ENCODE measurements around the gene SPAG17. TPM values are rescaled to one million over a fixed set of nuclear protein-coding genes. Genes with fewer than 3 reads are reported as not detected.

SPAG17 gene
- total RNA-seq, 1 experiment from 2014 or later = not detected

DNA sequence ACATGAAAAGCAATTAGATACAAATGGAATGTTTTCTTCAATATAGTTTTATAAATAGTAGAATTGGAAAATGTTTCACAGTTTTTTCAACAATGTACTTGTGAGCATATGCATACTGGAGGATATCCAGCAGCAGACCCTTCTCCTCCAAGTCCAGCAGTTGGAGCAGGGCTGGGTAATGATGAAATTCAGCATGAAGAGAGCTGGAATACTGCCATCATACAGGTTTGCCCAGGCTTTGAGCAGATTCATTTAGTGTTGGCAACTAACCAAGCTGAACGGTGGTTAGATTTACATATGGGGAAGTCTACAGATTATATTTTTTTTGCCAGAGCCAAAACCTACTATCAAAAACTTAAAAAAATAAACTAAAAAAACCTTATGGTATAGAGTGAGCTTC, 217.1 kb downstream of the SPAG17 start:
- H3K27me3 ChIP-seq (ENCODE audit: low read length) = no peaks in the 10 kb centered on the region
- no peak overlapping the region for H3K27ac ChIP-seq (ENCODE audit: low read length)
- no peak overlapping the region for H3K4me2 ChIP-seq (ENCODE audit: low read length)
- H3F3A ChIP-seq (ENCODE audit: low read length, unreplicated experiment) = no peaks in the 10 kb centered on the region
- no peaks in the 10 kb centered on the region for H3K9me3 ChIP-seq (ENCODE audit: low read length)
- no peaks in the 10 kb centered on the region for H3K4me1 ChIP-seq (ENCODE audit: insufficient read depth, low read length)
- POLR2A ChIA-PET (ENCODE audit: unreplicated experiment) = interaction anchor here (0.6 kb wide), 1 partner anchor 32 kb away, joined by 4 read pairs; no protein-coding TSS in a partner anchor
- no TSS peak for BruUV-seq (replicated peaks)
- ATAC-seq = no peak
- intact Hi-C loops (cut with micrococcal nuclease) = no loop called here
- no peak overlapping the region for H3K4me3 ChIP-seq (ENCODE audit: low read length)
- H3K9me2 ChIP-seq (replicated peaks; ENCODE audit: low read length) = no peaks in the 10 kb centered on the region
- TF ChIP-seq EZH2phosphoT487 (IDR thresholded peaks at IDR 0.05; ENCODE audit: borderline replicate concordance, low read length) (no peak), EZH2 (IDR thresholded peaks at IDR 0.05; ENCODE audit: low read length, unreplicated experiment) (no peak)
- TF ChIP-seq, protein P1, sequence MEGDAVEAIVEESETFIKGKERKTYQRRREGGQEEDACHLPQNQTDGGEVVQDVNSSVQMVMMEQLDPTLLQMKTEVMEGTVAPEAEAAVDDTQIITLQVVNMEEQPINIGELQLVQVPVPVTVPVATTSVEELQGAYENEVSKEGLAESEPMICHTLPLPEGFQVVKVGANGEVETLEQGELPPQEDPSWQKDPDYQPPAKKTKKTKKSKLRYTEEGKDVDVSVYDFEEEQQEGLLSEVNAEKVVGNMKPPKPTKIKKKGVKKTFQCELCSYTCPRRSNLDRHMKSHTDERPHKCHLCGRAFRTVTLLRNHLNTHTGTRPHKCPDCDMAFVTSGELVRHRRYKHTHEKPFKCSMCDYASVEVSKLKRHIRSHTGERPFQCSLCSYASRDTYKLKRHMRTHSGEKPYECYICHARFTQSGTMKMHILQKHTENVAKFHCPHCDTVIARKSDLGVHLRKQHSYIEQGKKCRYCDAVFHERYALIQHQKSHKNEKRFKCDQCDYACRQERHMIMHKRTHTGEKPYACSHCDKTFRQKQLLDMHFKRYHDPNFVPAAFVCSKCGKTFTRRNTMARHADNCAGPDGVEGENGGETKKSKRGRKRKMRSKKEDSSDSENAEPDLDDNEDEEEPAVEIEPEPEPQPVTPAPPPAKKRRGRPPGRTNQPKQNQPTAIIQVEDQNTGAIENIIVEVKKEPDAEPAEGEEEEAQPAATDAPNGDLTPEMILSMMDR (conservative IDR thresholded peaks at IDR 0.05; ENCODE audit: low read depth, low read length) = no peak
- no peaks in the 10 kb centered on the region for H3K79me2 ChIP-seq (ENCODE audit: low read length)
- H3K9ac ChIP-seq (ENCODE audit: low read length) = no peak overlapping the region
- no peak for DNase-seq
- CTCF ChIA-PET = no interaction called here
- H4K20me1 ChIP-seq (ENCODE audit: low read length) = no peaks in the 10 kb centered on the region
- H3K36me3 ChIP-seq (ENCODE audit: low read depth, low read length) = no peaks in the 10 kb centered on the region
- H2AFZ ChIP-seq (ENCODE audit: low read length) = no peak overlapping the region

- Histone ChIP-seq H4K20me1 (ENCODE audit: low read length) (no peaks in the 10 kb centered on the region), H3K9ac (ENCODE audit: low read length) (no peak overlapping the region), H3K9me3 (ENCODE audit: low read length) (no peaks in the 10 kb centered on the region), H3K36me3 (ENCODE audit: low read depth, low read length) (no peaks in the 10 kb centered on the region), H3K79me2 (ENCODE audit: low read length) (no peaks in the 10 kb centered on the region), H3K27ac (ENCODE audit: low read length) (no peak overlapping the region), H3K27me3 (ENCODE audit: low read length) (no peaks in the 10 kb centered on the region), H3K9me2 (replicated peaks; ENCODE audit: low read length) (no peaks in the 10 kb centered on the region), H3K4me1 (ENCODE audit: insufficient read depth, low read length) (no peaks in the 10 kb centered on the region), H2AFZ (ENCODE audit: low read length) (no peak overlapping the region), H3F3A (ENCODE audit: low read length, unreplicated experiment) (no peaks in the 10 kb centered on the region), H3K4me3 (ENCODE audit: low read length) (no peak overlapping the region), H3K4me2 (ENCODE audit: low read length) (no peak overlapping the region)
- ChIA-PET POLR2A (ENCODE audit: unreplicated experiment) (no interaction called here), CTCF (no interaction called here)
- BruUV-seq (replicated peaks) = no TSS peak
- intact Hi-C loops (cut with micrococcal nuclease) = no loop called here
- ATAC-seq (peak; percentile 46), DNase-seq (peak; percentile 48)
- TF ChIP-seq EZH2 (IDR thresholded peaks at IDR 0.05; ENCODE audit: low read length, unreplicated experiment) (no peak), EZH2phosphoT487 (IDR thresholded peaks at IDR 0.05; ENCODE audit: borderline replicate concordance, low read length) (no peak)
- TF ChIP-seq, protein P1 (conservative IDR thresholded peaks at IDR 0.05; ENCODE audit: low read depth, low read length) = 0 out of 2 replicates have a peak, but pooled peaks have one; percentile 34
Measured at GRCh38 chr1:117967477-117967876, 217.6 kb downstream of the SPAG17 start.

GRCh38 chr1:117964290-117965038, 220.6 kb downstream of the SPAG17 start:
- intact Hi-C loops (cut with micrococcal nuclease) = no loop called here
- ChIA-PET CTCF (no interaction called here), POLR2A (ENCODE audit: unreplicated experiment) (no interaction called here)
- no peaks in the 10 kb centered on the region for H3K9me2 ChIP-seq (replicated peaks; ENCODE audit: low read length)
- BruUV-seq (replicated peaks) = no TSS peak
- no peak for TF ChIP-seq EZH2 (IDR thresholded peaks at IDR 0.05; ENCODE audit: low read length, unreplicated experiment)
- no peaks in the 10 kb centered on the region for H3K9me3 ChIP-seq (ENCODE audit: low read length)
- no peak overlapping the region for H3K27ac ChIP-seq (ENCODE audit: low read length)
- H3F3A ChIP-seq (ENCODE audit: low read length, unreplicated experiment) = no peaks in the 10 kb centered on the region
- no peak overlapping the region for H3K4me2 ChIP-seq (ENCODE audit: low read length)
- ATAC-seq (no peak), DNase-seq (no peak)
- no peaks in the 10 kb centered on the region for H3K79me2 ChIP-seq (ENCODE audit: low read length)
- no peak overlapping the region for H3K9ac ChIP-seq (ENCODE audit: low read length)
- H2AFZ ChIP-seq (ENCODE audit: low read length) = no peak overlapping the region
- no peak overlapping the region for H3K4me3 ChIP-seq (ENCODE audit: low read length)
- H3K4me1 ChIP-seq (ENCODE audit: insufficient read depth, low read length) = 0 out of 2 replicates have a peak, but pooled peaks cover 6% of the 10 kb centered on the region
- no peaks in the 10 kb centered on the region for H3K27me3 ChIP-seq (ENCODE audit: low read length)
- peaks cover 11% of the 10 kb centered on the region for H3K36me3 ChIP-seq (ENCODE audit: low read depth, low read length)
- no peaks in the 10 kb centered on the region for H4K20me1 ChIP-seq (ENCODE audit: low read length)
